Measurements from ENCODE around the gene EEA1. TPM values are rescaled to one million over a fixed set of nuclear protein-coding genes. Genes with fewer than 3 reads are reported as not detected.

The EEA1 gene
- total RNA-seq, 1 donor from 2014 or later = 19.9 TPM

DNA sequence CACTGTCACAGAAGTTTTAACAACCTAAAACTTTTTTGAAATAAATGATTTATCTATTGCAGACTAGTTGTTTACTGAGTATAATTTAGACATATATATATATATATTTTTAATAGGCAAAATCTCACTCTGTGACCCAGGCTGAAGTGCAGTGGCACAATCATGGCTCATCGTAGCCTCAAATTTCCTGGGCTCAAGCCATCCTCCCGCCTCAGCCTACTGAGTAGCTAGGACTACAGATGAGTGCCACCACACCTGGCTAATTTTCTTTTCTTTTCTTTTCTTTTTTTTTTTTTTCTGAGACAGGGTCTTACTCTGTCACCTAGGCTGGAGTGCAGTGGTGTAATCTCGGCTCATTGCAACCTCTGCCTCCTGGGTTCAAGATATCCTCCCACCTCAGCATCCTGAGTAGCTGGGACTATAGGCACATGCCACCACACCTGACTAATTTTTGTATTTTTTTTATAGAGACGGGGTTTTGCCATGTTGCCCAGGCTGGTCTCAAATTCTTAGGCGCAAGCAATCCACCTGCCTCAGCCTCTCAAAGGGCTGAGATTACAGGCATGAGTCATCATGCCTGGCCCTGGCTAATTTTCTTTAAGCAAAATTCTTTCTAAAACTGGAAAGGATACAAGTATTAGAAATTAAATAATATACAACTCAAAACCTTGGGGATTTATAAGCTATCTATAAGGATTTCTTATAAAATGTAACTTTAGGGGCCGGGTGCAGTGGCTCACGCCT, 23.1 kb downstream of the EEA1 start:
- DNase-seq (ENCODE audit: low read depth, low spot score) = no peak
- TF ChIP-seq CTCF (conservative IDR thresholded peaks at IDR 0.05) = no peak
- Mint-ChIP-seq H3K27ac (ENCODE audit: unreplicated experiment) (no peak overlapping the region), H3K4me3 (no peak overlapping the region), H3K9me3 (peaks cover 9% of the 10 kb centered on the region), H3K4me1 (peaks cover 7% of the 10 kb centered on the region), H3K27me3 (ENCODE audit: low read depth) (no peaks in the 10 kb centered on the region), H3K36me3 (ENCODE audit: low read depth) (peaks cover 17% of the 10 kb centered on the region)

DNA sequence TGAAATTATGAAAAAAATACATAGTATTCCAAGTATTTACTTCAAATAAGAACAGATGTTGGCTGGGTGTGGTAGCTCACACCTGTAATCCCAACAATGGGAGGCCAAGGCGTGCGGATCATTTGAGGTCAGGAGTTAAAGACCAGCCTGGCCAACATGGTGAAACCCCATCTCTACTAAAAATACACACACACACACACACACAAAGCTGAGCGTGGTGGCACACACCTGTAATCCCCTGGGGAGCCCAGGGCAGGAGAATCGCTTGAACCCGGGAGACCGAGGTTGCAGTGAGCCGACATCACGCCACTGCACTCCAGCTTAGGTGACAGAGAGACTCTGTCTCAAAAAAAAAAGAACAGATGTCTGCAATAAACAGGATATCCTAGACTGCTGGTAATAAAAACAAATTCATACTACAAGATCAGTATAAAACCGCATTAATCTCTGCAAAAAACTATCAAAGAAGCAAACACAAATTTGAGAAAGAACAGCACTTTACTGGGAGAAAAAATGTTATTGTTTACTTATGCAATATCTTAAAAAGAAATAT, 23.8 kb downstream of the EEA1 start:
- peaks cover 7% of the 10 kb centered on the region for H3K4me1 Mint-ChIP-seq
- no peaks in the 10 kb centered on the region for H3K27me3 Mint-ChIP-seq (ENCODE audit: low read depth)
- no peak overlapping the region for H3K27ac Mint-ChIP-seq (ENCODE audit: unreplicated experiment)
- H3K36me3 Mint-ChIP-seq (ENCODE audit: low read depth) = peaks cover 17% of the 10 kb centered on the region
- DNase-seq (ENCODE audit: low read depth, low spot score) = no peak
- no peak overlapping the region for H3K4me3 Mint-ChIP-seq
- no peak for TF ChIP-seq CTCF (conservative IDR thresholded peaks at IDR 0.05)
- peaks cover 9% of the 10 kb centered on the region for H3K9me3 Mint-ChIP-seq

DNA sequence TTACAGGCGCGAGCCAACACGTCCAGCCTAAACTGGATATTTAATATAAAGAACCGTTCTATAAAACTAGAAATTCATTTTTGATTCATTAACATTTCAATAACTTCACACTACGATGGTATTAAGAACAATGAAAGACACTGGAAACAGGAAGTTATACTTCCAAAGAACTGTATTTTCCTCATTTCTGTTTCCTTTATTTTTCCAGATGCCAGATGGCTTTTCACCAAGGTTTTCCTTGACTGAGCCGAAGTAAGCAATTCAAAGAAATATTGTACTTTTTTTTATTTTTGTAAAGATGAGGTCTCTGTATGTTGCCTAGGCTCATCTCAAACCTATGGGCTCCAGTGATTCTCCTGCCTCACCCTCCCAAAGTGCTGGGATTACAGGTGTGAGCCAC, 28.2 kb downstream of the EEA1 start:
- no peak for TF ChIP-seq CTCF (conservative IDR thresholded peaks at IDR 0.05)
- no peak for DNase-seq (ENCODE audit: low read depth, low spot score)
- no peak overlapping the region for H3K4me3 Mint-ChIP-seq
- no peaks in the 10 kb centered on the region for H3K27me3 Mint-ChIP-seq (ENCODE audit: low read depth)
- H3K9me3 Mint-ChIP-seq = peaks cover 5% of the 10 kb centered on the region
- peaks cover 18% of the 10 kb centered on the region for H3K4me1 Mint-ChIP-seq
- no peak overlapping the region for H3K27ac Mint-ChIP-seq (ENCODE audit: unreplicated experiment)
- peaks cover 9% of the 10 kb centered on the region for H3K36me3 Mint-ChIP-seq (ENCODE audit: low read depth)

DNA sequence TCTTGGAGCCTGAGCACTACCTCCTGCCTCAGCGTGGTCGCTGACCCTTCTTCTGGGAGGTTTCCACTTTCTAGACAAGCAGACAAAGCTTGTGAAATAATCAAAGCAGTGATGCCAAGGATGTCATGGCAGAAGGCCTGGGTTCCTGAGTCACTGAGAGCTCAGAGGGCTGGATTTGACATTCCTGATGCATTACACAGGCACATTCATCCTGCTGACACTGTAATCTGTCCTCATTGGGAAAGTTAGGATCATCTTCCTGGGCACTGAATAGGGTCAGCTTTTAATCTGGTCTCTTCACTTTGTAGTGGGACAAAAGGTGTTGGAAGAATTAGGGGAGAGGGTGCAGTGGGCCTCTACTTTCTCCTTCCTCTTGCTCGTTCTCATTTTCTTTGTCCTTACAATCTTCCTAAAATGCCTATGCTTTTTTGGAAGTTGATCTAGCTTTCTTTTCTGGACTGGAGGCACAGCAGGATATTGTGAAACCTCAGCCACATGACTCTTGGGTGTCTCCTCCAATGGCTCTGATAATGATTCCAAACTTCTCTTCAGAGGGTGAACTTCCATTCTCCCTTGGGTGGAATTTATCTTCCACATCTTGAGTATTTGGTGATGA, 29.6 kb downstream of the EEA1 start:
- no peak for TF ChIP-seq CTCF (conservative IDR thresholded peaks at IDR 0.05)
- no peak overlapping the region for H3K27ac Mint-ChIP-seq (ENCODE audit: unreplicated experiment)
- H3K9me3 Mint-ChIP-seq = peaks cover 3% of the 10 kb centered on the region
- H3K4me3 Mint-ChIP-seq = no peak overlapping the region
- H3K27me3 Mint-ChIP-seq (ENCODE audit: low read depth) = no peaks in the 10 kb centered on the region
- peaks cover 22% of the 10 kb centered on the region for H3K4me1 Mint-ChIP-seq
- DNase-seq (ENCODE audit: low read depth, low spot score) = no peak
- peaks cover 10% of the 10 kb centered on the region for H3K36me3 Mint-ChIP-seq (ENCODE audit: low read depth)

- Mint-ChIP-seq H3K27me3 (ENCODE audit: low read depth) (no peaks in the 10 kb centered on the region), H3K36me3 (ENCODE audit: low read depth) (peaks cover 7% of the 10 kb centered on the region), H3K27ac (ENCODE audit: unreplicated experiment) (no peak overlapping the region), H3K4me3 (no peak overlapping the region), H3K9me3 (peaks cover 2% of the 10 kb centered on the region), H3K4me1 (peaks cover 21% of the 10 kb centered on the region)
- TF ChIP-seq CTCF (conservative IDR thresholded peaks at IDR 0.05) = no peak
- DNase-seq (ENCODE audit: low read depth, low spot score) = no peak
These were observed 30.3 kb downstream of the EEA1 start for GRCh38 chr12:92898755-92899154.
